ENCODE data around the gene SEMA4C. TPM values are rescaled to one million over a fixed set of nuclear protein-coding genes. Genes with fewer than 3 reads are reported as not detected.

The SEMA4C gene, protein sequence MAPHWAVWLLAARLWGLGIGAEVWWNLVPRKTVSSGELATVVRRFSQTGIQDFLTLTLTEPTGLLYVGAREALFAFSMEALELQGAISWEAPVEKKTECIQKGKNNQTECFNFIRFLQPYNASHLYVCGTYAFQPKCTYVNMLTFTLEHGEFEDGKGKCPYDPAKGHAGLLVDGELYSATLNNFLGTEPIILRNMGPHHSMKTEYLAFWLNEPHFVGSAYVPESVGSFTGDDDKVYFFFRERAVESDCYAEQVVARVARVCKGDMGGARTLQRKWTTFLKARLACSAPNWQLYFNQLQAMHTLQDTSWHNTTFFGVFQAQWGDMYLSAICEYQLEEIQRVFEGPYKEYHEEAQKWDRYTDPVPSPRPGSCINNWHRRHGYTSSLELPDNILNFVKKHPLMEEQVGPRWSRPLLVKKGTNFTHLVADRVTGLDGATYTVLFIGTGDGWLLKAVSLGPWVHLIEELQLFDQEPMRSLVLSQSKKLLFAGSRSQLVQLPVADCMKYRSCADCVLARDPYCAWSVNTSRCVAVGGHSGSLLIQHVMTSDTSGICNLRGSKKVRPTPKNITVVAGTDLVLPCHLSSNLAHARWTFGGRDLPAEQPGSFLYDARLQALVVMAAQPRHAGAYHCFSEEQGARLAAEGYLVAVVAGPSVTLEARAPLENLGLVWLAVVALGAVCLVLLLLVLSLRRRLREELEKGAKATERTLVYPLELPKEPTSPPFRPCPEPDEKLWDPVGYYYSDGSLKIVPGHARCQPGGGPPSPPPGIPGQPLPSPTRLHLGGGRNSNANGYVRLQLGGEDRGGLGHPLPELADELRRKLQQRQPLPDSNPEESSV
- polyA plus RNA-seq (ENCODE audit: insufficient read length in 4 of 4), result 10 to 100 TPM; 36.2 to 43.0 (median 38.0) TPM

DNA sequence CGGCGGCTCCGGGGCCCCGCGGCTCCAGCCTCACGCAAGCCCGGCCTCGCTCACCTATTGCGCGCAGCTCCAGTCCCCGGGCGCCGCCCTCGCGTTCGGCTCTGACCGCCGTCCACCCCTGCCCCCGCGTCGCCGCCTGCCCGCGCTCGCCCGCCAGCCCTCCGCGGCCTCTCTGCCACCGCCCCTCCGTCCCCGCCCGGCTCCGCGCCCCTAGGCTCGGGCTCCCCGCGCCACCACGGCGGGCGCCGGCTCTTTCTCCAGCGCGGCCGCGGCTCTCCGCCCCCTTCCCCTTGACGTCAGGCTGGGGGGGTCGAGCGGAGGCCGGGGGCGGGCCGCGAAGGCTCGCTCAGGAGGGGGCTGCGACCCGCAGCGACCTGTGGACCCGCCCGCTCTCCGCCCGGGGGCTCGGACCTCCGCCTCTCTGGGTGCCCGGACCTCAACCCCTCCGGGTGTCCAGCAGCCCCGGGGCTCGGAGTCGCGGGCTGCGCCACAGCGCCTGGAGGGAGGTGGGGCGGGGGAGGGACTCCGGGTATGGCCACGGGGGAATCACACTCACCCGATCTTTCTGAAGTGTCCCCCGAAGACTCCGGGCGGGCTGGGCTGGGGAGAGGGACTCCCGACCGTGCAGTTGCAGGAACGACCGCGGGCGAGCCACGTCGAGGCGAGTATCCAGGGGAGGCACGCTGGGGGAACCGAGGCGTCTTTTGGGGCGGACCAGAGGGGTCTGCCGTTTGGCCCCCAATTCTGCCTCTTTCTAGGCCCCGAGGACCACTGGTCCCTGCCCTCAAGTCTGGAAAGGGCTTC lies at the start of gene SEMA4C:
SEMA4C (minus strand) TSS at position 259 of the 804 bp plus-strand sequence. CDS start 2,194 bp downstream, outside the sequence.
- peak in 1 of 4 donors; percentile 48 for DNase-seq (ENCODE audit: low read depth in 4 of 4, low spot score in 3 of 4)

DNA sequence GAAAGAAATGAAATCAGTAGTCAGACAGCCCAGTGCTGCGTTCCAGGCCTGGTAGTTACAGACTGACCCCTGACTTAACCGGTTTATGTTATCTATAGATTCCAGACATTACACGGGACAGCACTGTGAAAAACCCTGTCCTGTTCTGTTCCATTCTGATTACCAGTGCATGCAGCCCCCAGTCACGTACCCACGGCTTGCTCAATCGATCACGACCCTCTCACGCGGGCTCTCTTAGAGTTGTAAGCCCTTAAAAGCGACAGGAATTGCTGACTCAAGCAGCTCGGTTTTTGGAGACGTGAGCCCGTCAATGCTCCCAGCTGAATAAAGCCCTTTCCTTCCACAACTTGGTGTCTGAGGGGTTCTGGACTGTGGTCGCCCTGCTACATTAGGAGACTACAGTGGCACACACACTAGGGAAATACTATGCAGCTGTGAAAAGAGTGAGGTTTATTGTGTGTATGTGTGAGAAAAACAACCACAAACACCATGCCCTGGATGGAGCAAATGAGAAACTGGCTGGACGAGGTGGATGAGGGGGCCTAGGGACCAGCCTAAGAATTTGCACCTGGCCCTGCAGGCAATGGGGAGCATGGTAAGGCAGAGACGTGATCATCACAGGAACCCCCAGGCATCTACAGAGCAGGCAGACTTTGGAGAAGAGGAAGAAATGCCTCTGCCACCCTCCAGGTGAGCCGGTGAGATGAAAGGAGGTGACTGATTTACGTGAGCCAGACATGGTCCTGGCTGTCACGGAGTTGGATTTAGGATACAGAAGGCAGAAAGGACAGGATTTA lies 49.1 kb upstream of the SEMA4C start:
- no peak for DNase-seq (ENCODE audit: low read depth in 4 of 4, low spot score in 3 of 4)

DNA sequence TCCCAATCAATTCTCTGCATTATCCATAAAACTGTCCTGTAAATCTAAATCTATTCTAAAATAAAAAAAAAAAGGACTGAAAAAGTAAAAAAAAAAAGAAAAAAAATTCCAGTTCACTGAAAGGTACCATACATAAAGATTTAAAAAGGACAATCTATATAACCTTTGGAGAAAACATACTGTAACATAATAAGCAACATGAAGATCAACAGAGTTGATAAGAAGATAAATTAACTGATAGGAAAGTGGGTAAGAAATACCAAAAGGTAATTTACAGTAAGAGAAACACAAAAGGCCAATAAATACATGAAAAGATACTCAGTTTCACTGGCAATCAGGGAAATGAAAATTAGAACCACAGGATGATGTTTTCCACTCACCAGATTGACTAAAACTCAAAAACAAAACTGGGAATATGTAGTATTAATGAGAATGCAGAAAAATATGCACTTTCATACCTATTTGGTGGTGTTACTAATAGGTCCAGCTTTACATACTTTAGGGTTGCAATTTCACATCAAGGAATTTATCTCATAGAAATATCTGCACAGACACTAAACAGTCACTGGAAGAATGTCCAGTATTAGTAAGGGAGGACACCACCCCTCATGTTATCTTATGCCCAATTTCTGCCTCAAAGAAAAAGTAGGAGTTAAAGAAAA lies 48.3 kb upstream of the SEMA4C start:
- DNase-seq (ENCODE audit: low read depth in 4 of 4, low spot score in 3 of 4), result no peak

DNA sequence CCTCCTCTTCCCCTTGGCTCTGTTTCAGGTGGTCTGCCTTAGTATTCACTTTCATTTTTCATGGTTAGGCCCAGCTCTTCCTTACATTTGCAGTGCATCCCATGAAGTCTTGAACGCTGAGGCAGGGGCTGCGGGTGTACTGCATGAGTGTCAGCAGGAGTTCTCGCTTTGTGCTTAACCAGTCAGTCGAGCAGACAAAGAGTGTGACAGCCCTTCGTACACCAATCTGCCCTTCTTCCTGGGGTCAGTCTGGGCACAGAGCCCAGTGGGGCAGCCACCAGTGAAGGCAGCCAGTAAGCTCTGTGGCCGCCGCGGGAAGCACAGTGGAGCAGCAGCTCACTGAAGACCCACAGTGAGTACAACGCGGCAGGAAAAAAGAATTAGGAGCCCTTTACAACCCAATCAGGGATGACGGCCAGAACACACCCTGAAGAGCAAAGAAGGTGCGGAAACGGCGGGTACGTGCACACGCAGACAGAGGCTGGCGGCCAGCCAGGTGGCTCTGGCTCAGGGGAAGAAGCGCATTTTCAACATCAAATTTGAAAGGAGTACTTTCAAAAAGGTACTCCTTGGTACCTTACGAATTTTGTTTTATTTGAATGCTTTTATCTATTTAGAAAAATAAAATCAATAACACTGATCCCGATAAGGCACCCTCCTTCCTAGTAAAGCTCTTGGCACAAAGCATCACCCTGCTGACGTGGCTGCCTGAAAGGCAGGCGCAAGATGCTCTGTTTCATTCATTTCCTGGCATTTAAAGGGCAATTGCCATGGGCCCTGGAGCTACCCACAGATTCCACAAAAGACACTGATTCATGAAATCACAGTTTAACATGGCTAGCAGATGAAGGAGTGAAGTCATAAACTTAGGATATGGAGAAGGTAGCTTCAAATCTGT lies 47.0 kb upstream of the SEMA4C start:
- no peak for DNase-seq (ENCODE audit: low read depth in 4 of 4, low spot score in 3 of 4)

DNA sequence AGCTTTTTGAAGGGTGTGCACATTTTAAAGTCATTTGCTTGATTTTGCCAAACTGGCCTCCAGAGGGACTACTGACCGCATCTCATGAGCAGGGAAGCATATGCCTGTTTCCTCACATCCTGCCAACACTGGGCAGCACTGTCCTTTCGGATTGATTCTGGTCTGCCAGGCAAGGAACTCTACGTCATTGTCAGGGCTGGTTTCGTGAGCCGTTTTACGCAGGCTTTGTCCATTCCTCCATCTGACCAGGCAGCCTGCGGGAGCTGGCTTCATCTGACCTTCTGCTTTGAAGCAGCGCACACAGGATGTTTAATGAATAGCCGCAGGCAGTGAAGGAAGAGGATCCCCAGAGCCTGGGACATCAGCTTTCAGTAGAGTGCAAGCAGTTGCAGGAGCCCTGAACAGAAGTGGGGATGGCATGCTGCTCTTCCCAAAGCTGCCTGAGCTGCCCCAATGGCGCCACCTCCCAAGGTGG lies 46.3 kb upstream of the SEMA4C start:
- DNase-seq (ENCODE audit: low read depth in 4 of 4, low spot score in 3 of 4), result no peak

DNA sequence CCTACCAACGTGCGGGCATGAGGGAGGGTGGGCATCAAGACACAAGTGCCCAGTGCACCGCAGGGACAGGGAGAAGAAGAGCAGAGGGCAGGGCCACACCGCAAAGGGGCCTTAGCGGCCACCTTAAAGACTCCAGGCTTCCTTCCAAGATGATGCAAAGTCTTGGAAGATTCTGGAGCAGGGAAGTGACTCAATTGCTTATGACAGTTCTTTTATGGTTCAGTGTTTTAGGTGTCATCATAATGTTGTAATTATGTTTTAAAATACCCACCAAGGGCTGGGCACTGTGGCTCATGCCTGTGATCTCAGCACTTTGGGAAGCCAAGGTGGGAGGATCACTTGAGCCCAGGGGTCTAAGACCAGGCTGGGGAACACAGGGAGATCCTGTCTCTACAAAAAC lies 44.5 kb upstream of the SEMA4C start:
- no peak for DNase-seq (ENCODE audit: low read depth in 4 of 4, low spot score in 3 of 4)

DNA sequence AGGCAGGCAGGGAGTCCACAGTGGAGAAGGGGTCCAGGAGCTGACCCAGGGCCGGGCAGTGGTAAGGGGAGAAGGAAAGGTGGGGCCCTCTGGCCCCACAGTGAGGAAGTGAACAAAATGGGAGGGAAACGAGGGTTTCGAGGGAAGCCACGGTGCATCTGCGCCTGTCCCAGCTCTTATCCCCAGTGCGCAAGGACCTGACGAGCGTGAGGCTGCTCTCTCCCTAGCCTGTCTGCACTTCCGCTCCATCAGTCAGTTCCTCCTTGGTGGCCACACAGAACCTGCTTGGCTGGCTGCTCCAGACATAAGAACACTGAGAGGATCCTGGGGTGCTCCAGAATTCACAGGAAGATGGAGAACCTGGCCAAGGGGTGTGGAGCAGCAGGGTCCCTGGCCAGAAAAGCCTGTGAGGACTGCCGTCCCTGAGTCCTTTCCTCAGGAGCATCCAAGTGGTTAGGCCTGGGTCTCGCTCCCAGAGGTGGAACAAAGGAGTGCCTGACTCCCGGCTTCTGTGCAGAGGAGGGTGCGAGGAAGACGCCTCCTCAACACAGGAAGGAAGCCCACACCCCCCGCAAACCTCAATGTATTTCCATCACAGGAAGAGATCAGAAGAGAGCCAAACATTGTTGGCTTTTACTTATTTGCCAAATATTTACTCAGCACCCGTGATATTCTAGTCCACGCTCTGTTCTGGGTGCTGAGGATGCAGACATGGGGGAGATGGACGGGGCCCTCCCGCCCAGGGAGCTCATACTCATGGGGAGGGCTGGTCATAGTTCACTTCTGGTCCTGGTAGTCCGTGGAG lies 43.7 kb upstream of the SEMA4C start:
- DNase-seq (ENCODE audit: low read depth in 4 of 4, low spot score in 3 of 4), result no peak

DNA sequence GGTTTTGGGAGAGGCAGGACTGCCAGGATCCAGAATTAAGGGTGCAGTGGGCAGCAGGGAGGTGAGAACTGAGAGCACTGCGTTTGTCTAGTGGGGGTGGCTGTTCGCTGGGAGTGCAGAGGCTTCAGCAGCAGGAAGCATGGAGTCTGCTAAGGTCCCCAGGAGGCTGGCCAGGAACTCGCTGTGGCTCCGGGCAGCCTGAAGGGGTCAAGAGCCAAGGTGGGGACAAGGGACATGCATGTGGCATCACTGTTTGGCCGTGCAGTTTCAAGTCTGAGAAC lies 43.2 kb upstream of the SEMA4C start:
- no peak for DNase-seq (ENCODE audit: low read depth in 4 of 4, low spot score in 3 of 4)

DNA sequence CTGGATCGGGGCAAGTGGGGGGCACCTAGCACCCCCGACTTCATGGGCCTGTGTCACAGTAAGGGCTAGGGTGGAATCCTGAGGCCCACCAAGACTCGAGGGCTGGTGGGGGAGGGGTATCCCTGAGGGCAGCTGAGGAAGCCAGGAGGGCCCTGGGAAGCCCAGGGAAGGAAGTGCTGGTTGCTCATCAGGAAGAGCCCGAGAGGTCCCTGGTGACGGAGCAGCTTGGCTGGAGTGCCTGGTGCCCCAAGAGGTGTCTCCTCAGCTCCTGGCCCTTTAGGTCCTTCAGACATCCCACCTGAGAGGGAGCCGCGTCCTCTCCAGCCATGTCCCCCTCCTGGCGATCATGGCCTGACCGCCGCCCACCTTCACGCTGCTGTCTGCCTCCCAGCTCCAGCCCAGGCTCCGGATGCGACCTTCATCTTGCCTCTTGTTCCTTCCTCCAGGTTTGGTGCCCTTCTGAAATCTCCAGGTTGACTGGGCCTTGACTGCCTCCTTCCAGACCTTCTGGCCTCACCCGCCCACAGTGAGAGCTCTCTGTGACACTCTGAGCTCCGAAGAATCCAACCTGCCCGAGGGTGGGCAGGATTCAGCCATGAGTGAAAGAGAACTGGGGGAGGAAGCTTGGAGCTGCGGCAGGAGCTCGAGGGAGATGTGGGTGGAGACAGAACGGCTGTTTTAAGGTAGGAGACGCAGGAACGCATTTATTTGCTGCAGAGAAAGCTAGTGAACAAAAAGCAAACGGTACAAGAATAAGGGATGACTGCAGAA lies 42.7 kb upstream of the SEMA4C start:
- no peak for DNase-seq (ENCODE audit: low read depth in 4 of 4, low spot score in 3 of 4)

DNA sequence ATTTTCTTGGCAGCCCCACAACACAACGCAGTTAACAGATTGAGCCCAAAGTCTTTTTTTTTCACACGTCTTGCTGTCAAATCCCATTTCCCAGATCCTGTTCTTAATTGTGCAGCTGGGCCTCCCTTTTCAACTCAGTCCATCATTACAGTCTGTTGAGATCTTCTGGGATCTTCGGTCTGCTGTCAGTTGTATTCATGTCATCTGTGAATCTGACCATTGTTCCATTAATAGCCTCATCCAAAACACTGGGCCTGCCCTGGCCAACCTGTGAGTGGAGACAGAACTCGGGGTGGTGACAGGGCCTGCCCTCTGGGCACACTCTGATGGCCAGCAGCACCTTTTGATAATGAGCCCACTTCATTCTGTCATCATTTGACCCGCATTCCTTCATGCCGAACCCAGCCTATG lies 39.7 kb upstream of the SEMA4C start:
- no peak for DNase-seq (ENCODE audit: low read depth in 4 of 4, low spot score in 3 of 4)

DNA sequence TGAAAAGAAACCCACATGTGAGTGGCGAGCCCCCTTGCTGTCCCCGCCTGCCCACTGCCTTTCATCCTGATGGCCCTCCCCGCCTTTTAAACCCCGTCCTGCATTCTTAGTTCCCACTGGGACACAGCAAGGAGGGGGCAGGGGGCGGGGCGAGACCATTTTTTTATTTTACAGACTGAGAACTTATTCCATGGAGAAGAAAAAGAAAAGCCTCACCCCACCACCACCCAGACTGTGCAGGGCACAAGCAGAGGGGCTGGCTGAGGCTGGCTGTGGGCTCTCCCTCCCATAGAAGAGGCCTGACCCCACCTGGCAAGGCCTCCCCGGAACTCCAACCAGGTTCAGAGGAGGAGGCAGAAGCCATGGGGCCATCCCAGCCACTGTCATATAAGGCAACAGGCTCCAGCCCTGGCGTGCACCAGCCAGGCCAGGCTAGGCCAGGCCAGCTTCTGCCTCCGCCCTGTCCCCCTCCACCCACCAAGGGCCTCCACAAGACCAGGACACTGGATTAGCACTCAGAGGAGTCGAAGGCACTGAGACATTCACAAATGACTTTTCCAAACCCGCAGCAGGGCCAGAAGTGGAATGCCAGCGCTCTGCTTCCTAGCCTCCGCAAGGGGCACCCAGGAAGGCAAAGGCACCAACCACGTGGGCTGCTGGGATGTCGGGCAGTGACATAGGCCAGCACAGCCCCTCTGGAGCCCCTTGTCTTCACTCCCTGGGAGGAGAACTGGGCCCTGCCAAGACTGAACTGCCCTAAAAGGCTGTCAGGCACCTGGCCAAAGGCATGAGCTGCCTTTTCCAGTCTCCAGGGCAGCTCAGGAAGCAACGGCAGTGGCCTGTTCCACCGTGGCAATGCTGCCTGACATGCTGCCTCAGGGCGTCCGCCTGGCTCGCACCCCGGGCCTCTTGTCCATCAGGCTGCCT lies 37.5 kb upstream of the SEMA4C start:
- no peak for DNase-seq (ENCODE audit: low read depth in 4 of 4, low spot score in 3 of 4)

DNA sequence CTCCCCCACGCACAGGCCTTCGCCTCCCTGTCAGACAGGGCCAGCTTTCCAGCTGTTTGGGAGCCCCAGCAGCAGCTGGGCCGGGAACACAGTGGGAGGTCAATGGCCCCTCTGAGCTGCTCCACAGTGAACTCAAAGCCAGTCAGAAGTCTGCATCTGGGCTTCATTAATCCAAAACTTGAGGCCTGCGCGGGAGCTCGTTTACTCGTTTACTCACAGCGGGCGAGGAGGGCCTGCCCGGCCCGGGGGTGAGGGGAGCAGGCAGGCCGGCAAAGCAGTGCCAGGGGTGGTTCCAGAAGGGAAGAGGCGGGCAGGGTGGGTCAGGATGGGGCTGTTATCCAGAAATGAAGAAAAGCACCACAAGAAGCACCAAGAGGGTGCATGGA lies 36.8 kb upstream of the SEMA4C start:
- no peak for DNase-seq (ENCODE audit: low read depth in 4 of 4, low spot score in 3 of 4)

DNA sequence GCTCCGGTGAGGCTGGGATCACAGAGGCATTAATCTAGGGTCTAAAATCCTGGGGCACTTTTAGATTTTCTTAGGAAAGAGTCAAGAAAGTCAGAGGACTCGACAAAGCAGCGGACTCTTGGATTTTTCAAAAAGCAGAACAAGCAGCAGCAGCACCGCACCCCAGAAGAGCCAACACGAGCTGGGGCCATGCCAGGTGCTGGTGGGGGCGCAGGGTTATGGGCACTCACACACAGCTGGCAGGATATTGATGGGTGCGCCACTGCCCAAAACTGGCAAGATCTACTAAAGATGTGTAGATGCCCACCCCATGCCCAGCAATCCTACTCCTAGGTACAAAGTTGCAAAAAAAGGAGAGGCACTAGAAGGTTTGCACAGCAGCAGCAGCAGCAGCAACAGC lies 33.9 kb upstream of the SEMA4C start:
- DNase-seq (ENCODE audit: low read depth in 4 of 4, low spot score in 3 of 4), result no peak

DNA sequence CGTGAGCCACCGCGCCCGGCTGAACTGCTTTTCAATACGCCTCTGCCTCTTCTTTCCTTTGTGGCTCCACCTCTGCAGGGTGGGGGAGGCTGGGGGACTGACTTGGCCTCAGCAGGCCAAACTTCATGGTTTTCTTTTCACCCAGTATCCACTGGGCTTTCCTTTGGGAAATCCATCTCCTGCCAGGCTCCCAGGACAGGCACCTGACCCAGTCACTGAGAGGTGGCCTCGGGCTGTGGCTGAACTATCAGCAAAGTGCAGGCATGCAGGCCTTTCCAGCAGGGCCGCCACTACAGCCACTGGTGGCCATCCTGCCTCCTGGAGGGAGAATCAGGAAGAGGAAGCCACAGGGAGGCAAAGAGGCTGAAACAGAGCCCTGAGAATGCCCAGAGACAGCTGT lies 33.4 kb upstream of the SEMA4C start:
- DNase-seq (ENCODE audit: low read depth in 4 of 4, low spot score in 3 of 4), result no peak

DNA sequence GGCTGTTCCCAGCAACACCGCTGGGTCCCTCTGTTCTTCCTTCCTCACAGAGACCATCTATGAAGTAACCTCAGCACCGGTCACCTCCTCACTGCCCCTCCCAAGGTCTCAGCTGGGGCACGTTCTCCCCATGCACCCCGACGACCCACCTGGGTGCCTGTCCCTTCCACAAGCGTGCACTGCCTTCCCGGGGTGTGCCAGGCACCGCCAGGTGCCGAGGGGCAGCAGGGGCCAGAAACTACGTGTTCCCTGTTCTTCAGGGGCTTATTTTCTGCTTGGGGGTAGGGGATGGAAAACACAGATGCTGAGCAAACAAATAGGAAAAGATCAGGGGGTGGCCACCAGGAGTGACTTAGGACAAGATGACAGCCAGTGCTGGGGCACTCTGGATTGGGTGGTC lies 30.4 kb upstream of the SEMA4C start:
- DNase-seq (ENCODE audit: low read depth in 4 of 4, low spot score in 3 of 4), result no peak

DNA sequence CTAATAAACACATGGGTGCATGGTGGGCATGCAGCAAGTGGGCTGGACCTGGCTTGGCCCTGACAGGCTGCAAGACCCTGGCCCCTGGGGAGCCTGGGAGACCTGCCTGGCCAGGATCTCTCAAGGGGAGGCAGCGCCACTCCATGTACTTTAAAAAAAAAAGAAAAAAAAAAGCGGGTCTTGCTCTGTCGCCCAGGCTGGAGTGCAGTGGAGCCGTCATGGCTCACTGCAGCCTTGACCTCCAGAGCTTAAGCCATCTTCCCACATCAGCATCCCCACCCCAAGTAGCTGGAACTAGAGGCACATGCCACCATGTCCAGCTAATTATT lies 29.5 kb upstream of the SEMA4C start:
- DNase-seq (ENCODE audit: low read depth in 4 of 4, low spot score in 3 of 4), result no peak
